HepG2 (cell line): ENCODE data around the gene FGF2. TPM values are rescaled to one million over a fixed set of nuclear protein-coding genes. Genes with fewer than 3 reads are reported as not detected.
A peak's percentile ranks its signal among the peaks of the same experiment; 100 is the strongest.

Experiments
- ATAC-seq: fragments of 200-7000 bp; cut with Tn5 transposase; 3 replicates; pipeline ENCODE4 v1.9.1; 2020; ENCODE audit warnings: mild to moderate bottlenecking, moderate library complexity
- BruUV-seq: library from RNA; stranded (reverse); fragments of 400-500 nt; replicated peaks from 2 replicates; lab custom pipeline; 2021; lab: Mats Ljungman, UMichigan
- CTCF ChIA-PET: fragments of 300-600 bp; formaldehyde crosslinking; extraction: SDS; loops from one replicate; lab custom pipeline; 2021; ENCODE audit warnings: low total read pairs, inconsistent platforms, low intra/inter-chr PET ratio; lab: Yijun Ruan, JAX
- POLR2A ChIA-PET: fragments of 350-600 bp; sonication (Branson Sonifier 250); formaldehyde crosslinking; loops from one replicate; lab custom pipeline; 2020; ENCODE audit warnings: antibody characterized with exemption, inconsistent platforms; lab: Yijun Ruan, JAX
- DNase-seq: peaks from one replicate; pipeline ENCODE4 v3.0.0-alpha.2; 2015; ENCODE audit warnings: low spot score
- FAIRE-seq: peaks from 3 replicates; lab custom pipeline; 2011; peaks lifted over from hg19 to GRCh38; lab: Jason Lieb, UNC
- H2AFZ ChIP-seq: one replicate; pipeline ENCODE4 v1.6.1; 2011; ENCODE audit warnings: low read length, inconsistent platforms
- H3K27ac ChIP-seq: fragments of 300-600 bp; 3 replicates; pipeline ENCODE4 v1.8.0; 2011; ENCODE audit warnings: mixed run types, mild to moderate bottlenecking, mixed read lengths, low read length, inconsistent platforms; ENCODE audit not compliant: insufficient read depth; ENCODE audit errors: extremely low read length
- H3K27me3 ChIP-seq, 2 experiments: fragments of 200-600 bp in 1 of 2; 2 replicates in 1 of 2; 3 replicates in 1 of 2; pipeline versions ENCODE4 v1.6.0 to v1.8.0; 2011; ENCODE audit warnings: low read length in 2 of 2, mild to moderate bottlenecking in 2 of 2, moderate library complexity in 2 of 2, inconsistent platforms in 1 of 2; ENCODE audit not compliant: insufficient read depth in 2 of 2, control insufficient read depth in 1 of 2
- H3K36me3 ChIP-seq, 2 experiments: fragments of 200-600 bp in 1 of 2; replicated peaks in 1 of 2; 2 replicates in 1 of 2; 3 replicates in 1 of 2; pipeline versions ENCODE4 v1.5.1 to v1.8.0; 2011; ENCODE audit warnings: low read length in 2 of 2, inconsistent platforms in 1 of 2; ENCODE audit not compliant: insufficient read depth in 2 of 2, control insufficient read depth in 1 of 2
- H3K4me1 ChIP-seq: 2 replicates; pipeline ENCODE4 v1.5.1; 2012; ENCODE audit warnings: low read length, inconsistent platforms; ENCODE audit not compliant: insufficient read depth
- H3K4me2 ChIP-seq: 2 replicates; pipeline ENCODE4 v1.6.0; 2011; ENCODE audit warnings: low read depth, low read length, inconsistent platforms
- H3K4me3 ChIP-seq, 3 experiments: fragments of 200-600 bp in 1 of 3; sonication (generic), shearing (Covaris generic) in 1 of 3; replicated peaks in 1 of 3; 2 replicates each; pipeline ENCODE4 v1.5.1; 2011 to 2016; ENCODE audit warnings: low read length in 3 of 3, inconsistent platforms in 2 of 3, low read depth in 2 of 3, mild to moderate bottlenecking in 2 of 3, control low read depth in 1 of 3, mixed read lengths in 1 of 3; ENCODE audit not compliant: insufficient read depth in 1 of 3
- H3K79me2 ChIP-seq: one replicate; pipeline ENCODE4 v1.6.1; 2011; ENCODE audit warnings: low read length, inconsistent platforms; ENCODE audit not compliant: insufficient read depth
- H3K9ac ChIP-seq: 2 replicates; pipeline ENCODE4 v1.6.0; 2011; ENCODE audit warnings: mild to moderate bottlenecking, low read depth, low read length, inconsistent platforms; ENCODE audit not compliant: insufficient read depth
- H3K9me3 ChIP-seq: 2 replicates; pipeline ENCODE4 v1.5.1; 2012; ENCODE audit warnings: mild to moderate bottlenecking, low read length
- H4K20me1 ChIP-seq: 2 replicates; pipeline ENCODE4 v1.6.0; 2011; ENCODE audit warnings: inconsistent platforms, mild to moderate bottlenecking, low read length, moderate library complexity; ENCODE audit not compliant: insufficient read depth
- CBX2 ChIP-seq, 2 experiments: fragments of 200-600 bp in 1 of 2; sonication (generic); formaldehyde crosslinking in 1 of 2; IDR thresholded peaks; 2 replicates each; pipeline versions ENCODE4 v1.7.0 to v1.8.1; 2018 to 2022; ENCODE audit warnings: low read depth in 2 of 2, low read length in 1 of 2, mild to moderate bottlenecking in 1 of 2, missing genetic modification reagents in 1 of 2
- EZH2 ChIP-seq: conservative IDR thresholded peaks from 2 replicates; pipeline ENCODE4 v1.6.1; 2012; ENCODE audit warnings: mild to moderate bottlenecking, low read depth, low read length, moderate library complexity
- MED1 ChIP-seq: sonication (generic); formaldehyde crosslinking; IDR thresholded peaks from 2 replicates; pipeline ENCODE4 v1.4.0; 2020; ENCODE audit warnings: missing genetic modification reagents
- PATZ1 ChIP-seq: sonication (generic); formaldehyde crosslinking; IDR thresholded peaks from 2 replicates; pipeline ENCODE4 v1.4.0; 2020; ENCODE audit warnings: missing genetic modification reagents
- REXO4 ChIP-seq: sonication (generic); formaldehyde crosslinking; IDR thresholded peaks from 2 replicates; pipeline ENCODE4 v1.8.0; 2022; ENCODE audit warnings: missing genetic modification reagents, mild to moderate bottlenecking, borderline replicate concordance
- SYNCRIP ChIP-seq: fragments of 200-400 bp; formaldehyde crosslinking; IDR thresholded peaks from 2 replicates; pipeline ENCODE4 v1.6.1; 2018; ENCODE audit warnings: mild to moderate bottlenecking, low read depth, low read length; ENCODE audit not compliant: insufficient read depth
- ZNF274 ChIP-seq: sonication (generic); formaldehyde crosslinking; IDR thresholded peaks from 2 replicates; pipeline ENCODE4 v1.5.1; 2020; ENCODE audit warnings: mild to moderate bottlenecking, missing genetic modification reagents
- ZNF430 ChIP-seq: sonication (generic); formaldehyde crosslinking; IDR thresholded peaks from 2 replicates; pipeline ENCODE4 v1.9.0; 2021; ENCODE audit warnings: mild to moderate bottlenecking, missing genetic modification reagents
- ZNF558 ChIP-seq: sonication (generic); formaldehyde crosslinking; IDR thresholded peaks from 2 replicates; pipeline ENCODE4 v1.9.0; 2022; ENCODE audit warnings: mild to moderate bottlenecking, missing genetic modification reagents, borderline replicate concordance
- ZNF780A ChIP-seq: sonication (generic); formaldehyde crosslinking; IDR thresholded peaks from 2 replicates; pipeline ENCODE4 v1.8.0; 2022; ENCODE audit warnings: mild to moderate bottlenecking, missing genetic modification reagents, moderate library complexity
- WGBS: methylation state at CpG from one replicate; pipeline ENCODE4 v1.1.6; 2017; ENCODE audit warnings: low lambda C conversion rate; 5-methylcytosine and 5-hydroxymethylcytosine counted together
- in situ Hi-C: cut with HindIII; loops from 2 replicates; pipeline ENCODE4 v1.10.0; 2017; ENCODE audit warnings: low pct_unique_long_range_greater_than_20kb; ENCODE audit not compliant: extremely low pct_ligation_motif_present
- intact Hi-C: fragments of 100-400 bp; cut with micrococcal nuclease; formaldehyde crosslinking; loops from one replicate; pipeline ENCODE4 v1.10.0; 2022; ENCODE audit not compliant: unreplicated experiment
- polyA plus RNA-seq, 8 experiments: library from polyadenylated mRNA; depleted of rRNA in 3 of 8; stranded (reverse) in 7 of 8; unstranded in 1 of 8; fragments of >200 nt; fragmentation: Illumina TruSeq in 4 of 8; extraction: Trizol in 4 of 8; gene quantifications; 2 replicates each; pipeline versions ENCODE4 v1.2.1 to v1.2.3, GENCODE V29; 2011 to 2016; ENCODE audit warnings: low read depth in 4 of 8, missing spikeins in 1 of 8, mixed read lengths in 1 of 8; ENCODE audit not compliant: insufficient read depth in 1 of 8
- total RNA-seq, 5 experiments: library from RNA; depleted of rRNA; stranded (reverse); fragments of >200 nt; fragmentation: Illumina TruSeq; extraction: Trizol; gene quantifications; 2 replicates each; pipeline ENCODE4 v1.2.3, GENCODE V29; 2016; ENCODE audit warnings: low read depth in 1 of 5
- TF ChIP-seq, protein P1 (sequence below): sonication (generic); formaldehyde crosslinking; IDR thresholded peaks from 2 replicates; pipeline ENCODE4 v1.8.0; 2022; ENCODE audit warnings: mild to moderate bottlenecking, missing genetic modification reagents, moderate library complexity

The FGF2 gene
- total and polyA plus RNA-seq, 2 of the 13 experiments (the other 11 are each of a cell fraction or from before 2014, with no cell fraction given): 0.01 to 0.02 TPM

DNA sequence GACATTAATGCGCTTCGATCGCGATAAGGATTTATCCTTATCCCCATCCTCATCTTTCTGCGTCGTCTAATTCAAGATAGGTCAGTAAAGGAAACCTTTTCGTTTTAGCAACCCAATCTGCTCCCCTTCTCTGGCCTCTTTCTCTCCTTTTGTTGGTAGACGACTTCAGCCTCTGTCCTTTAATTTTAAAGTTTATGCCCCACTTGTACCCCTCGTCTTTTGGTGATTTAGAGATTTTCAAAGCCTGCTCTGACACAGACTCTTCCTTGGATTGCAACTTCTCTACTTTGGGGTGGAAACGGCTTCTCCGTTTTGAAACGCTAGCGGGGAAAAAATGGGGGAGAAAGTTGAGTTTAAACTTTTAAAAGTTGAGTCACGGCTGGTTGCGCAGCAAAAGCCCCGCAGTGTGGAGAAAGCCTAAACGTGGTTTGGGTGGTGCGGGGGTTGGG, 528 bp upstream of the FGF2 start:
- Histone ChIP-seq H3K36me3 (no peaks in the 10 kb centered on the region), H3K27me3 (peaks cover 4 to 33% of the 10 kb centered on the region in 2 experiments), H3K4me3 (peak overlapping the region in 1 of 3 experiments; percentile 42; a peak in 1 of 6 replicates), H2AFZ (no peak overlapping the region), H3K9me3 (no peaks in the 10 kb centered on the region), H3K79me2 (no peaks in the 10 kb centered on the region), H3K27ac (no peak overlapping the region), H3K9ac (no peak overlapping the region), H3K4me2 (no peak overlapping the region), H4K20me1 (no peaks in the 10 kb centered on the region; the same call in 1 of the 2 replicates), H3K4me1 (peaks cover 12% of the 10 kb centered on the region)
- CTCF ChIA-PET: no interaction called here
- intact Hi-C loops (loop anchor here (5.0 kb wide), 1 partner anchor 86 kb away; no protein-coding TSS in a partner anchor), in situ Hi-C loops (no loop called here)
- FAIRE-seq: no peak
- WGBS: 55% methylated on average over 18 of the region's 18 CpGs
- no TSS peak for BruUV-seq
- no peak for TF ChIP-seq PATZ1 (CRISPR knock-in tag)
- TF ChIP-seq EZH2: 0 out of 2 replicates have a peak, but pooled peaks have one; percentile 60
- no peak for TF ChIP-seq ZNF558
- no peak for TF ChIP-seq ZNF780A (CRISPR knock-in tag)
- TF ChIP-seq, protein P1, sequence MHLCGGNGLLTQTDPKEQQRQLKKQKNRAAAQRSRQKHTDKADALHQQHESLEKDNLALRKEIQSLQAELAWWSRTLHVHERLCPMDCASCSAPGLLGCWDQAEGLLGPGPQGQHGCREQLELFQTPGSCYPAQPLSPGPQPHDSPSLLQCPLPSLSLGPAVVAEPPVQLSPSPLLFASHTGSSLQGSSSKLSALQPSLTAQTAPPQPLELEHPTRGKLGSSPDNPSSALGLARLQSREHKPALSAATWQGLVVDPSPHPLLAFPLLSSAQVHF: no peak
- TF ChIP-seq CBX2 (IDR thresholded peaks at IDR 0.05; ENCODE audit: low read depth, low read length): 0 out of 2 replicates have a peak, but pooled peaks have one; percentile 65
- no peak for TF ChIP-seq CBX2 (CRISPR knock-in tag; IDR thresholded peaks at IDR 0.05; ENCODE audit: low read depth)
- no peak for TF ChIP-seq ZNF274 (CRISPR knock-in tag)
- no peak for TF ChIP-seq ZNF430 (CRISPR knock-in tag)
- no peak for TF ChIP-seq MED1 (CRISPR knock-in tag)
- no peak for TF ChIP-seq SYNCRIP
- no peak for TF ChIP-seq REXO4 (CRISPR knock-in tag)
- POLR2A ChIA-PET: no interaction called here
- DNase-seq: no peak
- ATAC-seq: no peak
